Erythroblast (primary cell): ENCODE results near the gene CDC42EP5.

Source experiments
- GATA1 ChIP-seq: IDR thresholded peaks from 2 replicates; pipeline ENCODE4 v1.6.1; 2011; ENCODE audit warnings: low read depth, mild to moderate bottlenecking, control low read depth, low read length, moderate library complexity
- POLR2A ChIP-seq: IDR thresholded peaks from 2 replicates; pipeline ENCODE4 v1.6.1; 2011; ENCODE audit warnings: mild to moderate bottlenecking, low read length

DNA sequence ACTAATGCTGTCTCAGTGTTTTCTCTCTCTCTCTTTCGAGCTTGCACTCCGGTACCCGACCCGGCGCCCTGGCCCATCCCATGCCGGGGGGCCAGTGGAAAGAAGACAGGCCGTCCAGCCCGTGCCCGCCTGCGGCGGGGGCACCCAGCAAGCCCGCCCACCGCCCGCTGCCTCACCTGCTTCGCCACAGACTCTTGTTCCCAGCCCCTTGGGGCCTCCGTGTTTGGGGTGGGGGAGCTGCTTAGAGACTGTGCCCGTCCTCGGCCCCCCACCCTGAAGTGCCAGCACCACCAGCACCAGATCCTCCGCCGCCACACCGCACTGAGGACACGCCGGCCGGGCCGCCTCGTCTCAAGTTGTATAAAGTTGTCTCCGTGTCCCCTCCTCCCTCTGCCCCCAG lies 11.9 kb downstream of the CDC42EP5 start:
- TF ChIP-seq POLR2A = no peak
- TF ChIP-seq GATA1 = no peak
